Measurements from ENCODE around the gene TMEM120B.

TMEM120B gene

DNA sequence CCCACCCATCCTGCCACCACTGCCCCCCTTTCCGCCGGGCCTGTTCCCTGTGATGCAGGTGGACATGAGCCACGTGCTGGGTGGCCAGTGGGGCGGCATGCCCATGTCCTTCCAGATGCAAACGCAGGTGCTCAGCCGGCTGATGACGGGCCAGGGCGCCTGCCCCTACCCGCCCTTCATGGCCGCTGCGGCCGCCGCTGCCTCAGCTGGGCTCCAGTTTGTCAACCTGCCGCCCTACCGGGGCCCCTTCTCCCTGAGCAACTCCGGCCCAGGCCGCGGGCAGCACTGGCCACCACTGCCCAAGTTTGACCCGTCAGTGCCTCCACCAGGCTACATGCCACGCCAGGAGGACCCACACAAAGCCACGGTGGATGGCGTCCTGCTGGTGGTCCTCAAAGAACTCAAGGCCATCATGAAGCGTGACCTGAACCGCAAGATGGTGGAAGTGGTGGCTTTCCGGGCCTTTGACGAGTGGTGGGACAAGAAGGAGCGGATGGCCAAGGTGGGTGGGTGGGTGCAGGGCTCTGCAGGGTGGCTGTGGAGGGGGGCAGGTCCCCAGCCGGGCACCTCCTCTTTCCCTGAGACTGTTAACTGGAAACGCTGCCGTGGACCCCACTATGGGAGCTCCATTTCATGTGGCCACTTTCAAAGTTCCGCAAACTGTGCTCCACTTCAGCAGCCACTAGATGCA is 102.0 kb downstream of the TMEM120B start:
- no peak for DNase-seq (ENCODE audit: low spot score in 2 of 2)

DNA sequence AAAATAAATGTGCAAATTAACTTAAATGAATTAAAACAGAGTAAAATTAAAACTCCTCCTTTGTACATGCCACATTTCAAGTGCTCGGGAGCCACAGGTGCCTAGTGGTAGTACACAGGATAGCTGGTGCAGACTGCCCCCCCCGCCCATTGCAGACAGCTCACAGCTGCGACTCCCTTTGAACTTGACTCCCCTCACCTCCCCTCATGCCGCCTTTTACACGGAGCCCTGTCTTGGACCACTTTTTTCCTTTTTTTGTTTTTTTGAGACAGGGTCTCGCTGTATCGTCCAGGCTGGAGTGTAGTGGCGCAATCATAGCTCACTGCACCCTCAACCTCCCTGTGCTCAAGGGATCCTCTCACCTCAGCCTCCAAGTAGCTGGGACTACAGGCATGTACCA is 102.7 kb downstream of the TMEM120B start:
- in situ Hi-C loops (cut with MboI; ENCODE audit: low sequenced_read_pairs) = no loop called here
- Histone ChIP-seq H3K9me3 (no peaks in the 10 kb centered on the region), H3K27me3 (ENCODE audit: low read depth) (no peaks in the 10 kb centered on the region), H3K4me1 (peaks cover 10% of the 10 kb centered on the region; the same call in 1 of the 2 replicates), H3K36me3 (replicated peaks) (peaks cover 73% of the 10 kb centered on the region), H3K4me3 (no peak overlapping the region)
- DNase-seq (ENCODE audit: low spot score in 2 of 2) = no peak

More for the DNA sequence above, 102.0 kb downstream of the TMEM120B start:
- in situ Hi-C loops (cut with MboI; ENCODE audit: low sequenced_read_pairs) = no loop called here
- Histone ChIP-seq H3K4me1 (peaks cover 10% of the 10 kb centered on the region; the same call in 1 of the 2 replicates), H3K4me3 (no peak overlapping the region), H3K9me3 (no peaks in the 10 kb centered on the region), H3K27me3 (ENCODE audit: low read depth) (no peaks in the 10 kb centered on the region), H3K36me3 (replicated peaks) (peaks cover 73% of the 10 kb centered on the region)

DNA sequence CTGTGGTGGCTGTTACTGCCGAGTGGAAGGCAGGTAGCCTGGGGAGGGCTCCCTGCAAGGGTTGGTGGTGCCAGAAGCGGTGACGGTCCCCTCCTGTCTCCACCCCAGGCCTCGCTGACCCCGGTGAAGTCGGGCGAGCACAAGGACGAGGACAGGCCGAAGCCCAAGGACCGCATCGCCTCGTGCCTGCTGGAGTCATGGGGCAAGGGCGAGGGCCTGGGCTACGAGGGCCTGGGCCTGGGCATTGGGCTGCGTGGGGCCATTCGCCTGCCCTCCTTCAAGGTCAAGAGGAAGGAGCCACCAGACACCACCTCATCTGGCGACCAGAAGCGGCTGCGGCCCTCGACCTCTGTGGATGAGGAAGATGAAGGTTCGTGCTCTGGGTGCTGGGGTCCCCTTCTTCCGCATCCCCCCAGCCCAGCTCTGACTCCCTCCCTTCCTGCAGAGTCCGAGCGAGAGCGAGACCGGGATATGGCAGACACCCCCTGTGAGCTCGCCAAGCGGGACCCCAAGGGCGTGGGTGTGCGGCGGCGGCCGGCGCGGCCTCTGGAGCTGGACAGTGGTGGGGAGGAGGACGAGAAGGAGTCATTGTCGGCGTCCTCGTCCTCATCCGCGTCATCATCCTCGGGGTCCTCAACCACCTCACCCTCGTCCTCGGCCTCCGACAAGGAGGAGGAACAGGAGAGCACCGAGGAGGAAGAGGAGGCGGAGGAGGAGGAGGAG is 104.5 kb downstream of the TMEM120B start:
- no peaks in the 10 kb centered on the region for H3K4me1 ChIP-seq
- no peak for DNase-seq (ENCODE audit: low spot score in 2 of 2)
- no peaks in the 10 kb centered on the region for H3K27me3 ChIP-seq (ENCODE audit: low read depth)
- peaks cover 75% of the 10 kb centered on the region for H3K36me3 ChIP-seq (replicated peaks)
- no peaks in the 10 kb centered on the region for H3K9me3 ChIP-seq
- H3K4me3 ChIP-seq = no peak overlapping the region
- in situ Hi-C loops (cut with MboI; ENCODE audit: low sequenced_read_pairs) = no loop called here

DNA sequence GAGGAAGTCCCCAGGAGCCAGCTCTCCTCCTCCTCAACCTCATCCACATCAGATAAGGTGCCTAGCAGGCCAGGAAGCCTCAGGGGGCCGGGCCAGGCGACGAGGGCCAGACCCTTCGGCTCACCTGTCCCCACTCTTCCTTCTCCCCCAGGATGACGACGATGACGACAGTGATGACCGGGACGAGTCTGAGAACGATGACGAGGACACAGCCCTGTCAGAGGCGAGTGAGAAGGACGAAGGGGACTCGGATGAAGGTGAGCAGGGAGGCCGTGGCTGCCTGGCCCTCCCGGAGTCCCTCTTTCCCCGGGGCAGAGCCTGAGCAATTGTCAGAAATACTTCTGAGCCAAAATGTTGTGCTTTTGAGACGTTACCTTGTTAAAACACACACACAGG is 105.1 kb downstream of the TMEM120B start:
- H3K36me3 ChIP-seq (replicated peaks) = peaks cover 80% of the 10 kb centered on the region
- in situ Hi-C loops (cut with MboI; ENCODE audit: low sequenced_read_pairs) = no loop called here
- no peak overlapping the region for H3K4me3 ChIP-seq
- no peak for DNase-seq (ENCODE audit: low spot score in 2 of 2)
- no peaks in the 10 kb centered on the region for H3K9me3 ChIP-seq
- no peaks in the 10 kb centered on the region for H3K4me1 ChIP-seq
- H3K27me3 ChIP-seq (ENCODE audit: low read depth) = no peaks in the 10 kb centered on the region

DNA sequence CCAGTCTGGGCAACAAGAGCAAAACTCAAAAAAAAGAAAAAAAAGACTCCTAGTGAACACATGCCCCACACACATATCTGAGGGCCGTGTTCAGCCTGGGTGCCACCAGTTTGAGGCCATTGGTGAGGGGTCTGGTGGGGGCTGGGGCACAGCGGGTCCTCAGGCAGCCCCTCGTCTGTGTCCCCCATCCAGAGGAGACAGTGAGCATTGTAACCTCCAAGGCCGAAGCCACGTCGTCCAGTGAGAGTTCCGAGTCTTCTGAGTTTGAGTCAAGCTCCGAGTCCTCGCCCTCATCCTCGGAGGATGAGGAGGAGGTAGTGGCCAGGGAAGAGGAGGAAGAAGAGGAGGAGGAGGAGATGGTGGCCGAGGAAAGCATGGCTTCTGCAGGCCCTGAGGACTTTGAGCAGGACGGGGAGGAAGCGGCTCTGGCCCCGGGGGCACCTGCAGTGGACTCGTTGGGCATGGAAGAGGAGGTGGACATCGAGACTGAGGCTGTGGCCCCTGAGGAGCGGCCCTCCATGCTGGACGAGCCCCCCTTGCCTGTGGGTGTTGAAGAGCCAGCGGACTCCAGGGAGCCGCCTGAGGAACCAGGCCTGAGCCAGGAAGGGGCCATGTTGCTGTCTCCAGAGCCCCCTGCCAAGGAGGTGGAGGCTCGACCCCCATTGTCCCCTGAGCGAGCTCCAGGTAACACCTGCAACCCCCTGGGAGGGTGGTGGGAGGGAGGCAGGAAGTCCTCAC is 106.8 kb downstream of the TMEM120B start:
- in situ Hi-C loops (cut with MboI; ENCODE audit: low sequenced_read_pairs) = no loop called here
- Histone ChIP-seq H3K4me3 (no peak overlapping the region), H3K9me3 (no peaks in the 10 kb centered on the region), H3K4me1 (no peaks in the 10 kb centered on the region), H3K27me3 (ENCODE audit: low read depth) (no peaks in the 10 kb centered on the region), H3K36me3 (replicated peaks) (peaks cover 84% of the 10 kb centered on the region)
- no peak for DNase-seq (ENCODE audit: low spot score in 2 of 2)

DNA sequence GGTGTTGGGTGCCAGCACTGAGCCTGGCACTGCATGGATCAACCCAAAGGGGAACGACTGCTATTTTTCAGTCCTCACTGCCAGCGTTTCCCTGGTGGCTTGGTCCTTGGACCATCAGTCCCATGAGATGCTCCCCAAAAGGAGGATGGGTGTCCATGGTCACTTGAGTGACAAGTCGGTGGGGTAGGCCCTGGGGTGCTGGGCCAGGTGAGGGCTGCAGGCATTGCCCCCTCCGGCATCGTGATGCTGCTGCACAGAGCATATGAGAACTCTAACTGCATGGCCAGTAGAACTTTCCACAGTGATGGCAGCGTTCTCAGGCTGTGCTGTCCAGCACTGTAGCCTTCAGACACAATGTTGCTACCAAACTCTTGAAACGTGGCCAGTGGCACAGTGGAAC is 107.5 kb downstream of the TMEM120B start:
- Histone ChIP-seq H3K4me1 (no peaks in the 10 kb centered on the region), H3K4me3 (no peak overlapping the region), H3K36me3 (replicated peaks) (peaks cover 77% of the 10 kb centered on the region), H3K27me3 (ENCODE audit: low read depth) (no peaks in the 10 kb centered on the region), H3K9me3 (no peaks in the 10 kb centered on the region)
- in situ Hi-C loops (cut with MboI; ENCODE audit: low sequenced_read_pairs) = no loop called here
- no peak for DNase-seq (ENCODE audit: low spot score in 2 of 2)

DNA sequence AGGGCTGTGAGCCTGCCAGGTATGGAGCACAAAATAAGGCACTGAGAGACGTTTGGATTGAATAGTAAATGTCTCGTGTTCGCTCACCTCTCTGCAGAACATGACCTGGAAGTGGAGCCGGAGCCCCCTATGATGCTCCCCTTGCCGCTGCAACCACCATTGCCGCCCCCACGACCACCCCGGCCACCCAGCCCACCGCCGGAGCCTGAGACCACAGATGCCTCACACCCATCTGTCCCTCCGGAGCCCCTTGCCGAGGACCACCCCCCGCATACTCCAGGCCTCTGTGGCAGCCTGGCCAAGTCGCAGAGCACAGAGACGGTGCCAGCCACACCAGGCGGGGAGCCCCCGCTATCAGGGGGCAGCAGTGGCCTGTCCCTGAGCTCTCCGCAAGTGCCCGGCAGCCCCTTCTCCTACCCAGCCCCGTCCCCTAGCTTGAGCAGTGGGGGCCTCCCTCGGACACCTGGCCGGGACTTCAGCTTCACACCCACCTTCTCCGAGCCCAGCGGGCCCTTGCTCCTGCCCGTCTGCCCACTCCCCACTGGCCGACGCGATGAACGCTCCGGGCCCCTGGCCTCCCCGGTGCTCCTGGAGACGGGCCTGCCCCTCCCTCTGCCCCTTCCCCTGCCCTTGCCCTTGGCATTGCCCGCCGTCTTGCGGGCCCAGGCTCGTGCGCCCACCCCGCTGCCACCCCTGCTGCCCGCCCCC is 110.0 kb downstream of the TMEM120B start:
- no peak for DNase-seq (ENCODE audit: low spot score in 2 of 2)
- Histone ChIP-seq H3K27me3 (ENCODE audit: low read depth) (no peaks in the 10 kb centered on the region), H3K4me1 (no peaks in the 10 kb centered on the region), H3K9me3 (no peaks in the 10 kb centered on the region), H3K36me3 (replicated peaks) (peaks cover 71% of the 10 kb centered on the region), H3K4me3 (no peak overlapping the region)
- in situ Hi-C loops (cut with MboI; ENCODE audit: low sequenced_read_pairs) = no loop called here

DNA sequence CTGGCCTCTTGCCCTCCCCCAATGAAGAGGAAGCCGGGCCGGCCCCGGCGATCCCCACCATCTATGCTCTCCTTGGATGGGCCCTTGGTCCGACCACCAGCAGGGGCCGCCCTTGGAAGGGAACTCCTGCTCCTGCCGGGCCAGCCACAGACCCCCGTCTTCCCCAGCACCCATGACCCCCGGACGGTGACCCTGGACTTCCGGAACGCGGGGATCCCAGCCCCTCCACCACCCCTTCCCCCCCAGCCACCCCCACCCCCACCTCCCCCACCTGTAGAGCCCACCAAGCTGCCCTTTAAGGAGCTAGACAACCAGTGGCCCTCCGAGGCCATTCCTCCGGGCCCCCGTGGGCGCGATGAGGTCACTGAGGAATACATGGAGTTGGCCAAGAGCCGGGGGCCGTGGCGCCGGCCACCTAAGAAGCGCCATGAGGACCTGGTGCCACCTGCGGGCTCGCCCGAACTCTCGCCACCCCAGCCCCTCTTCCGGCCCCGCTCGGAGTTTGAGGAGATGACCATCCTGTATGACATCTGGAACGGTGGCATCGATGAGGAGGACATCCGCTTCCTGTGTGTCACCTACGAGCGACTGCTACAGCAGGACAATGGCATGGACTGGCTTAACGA is 110.7 kb downstream of the TMEM120B start:
- no peak overlapping the region for H3K4me3 ChIP-seq
- H3K4me1 ChIP-seq = no peaks in the 10 kb centered on the region
- H3K9me3 ChIP-seq = no peaks in the 10 kb centered on the region
- H3K36me3 ChIP-seq (replicated peaks) = peaks cover 71% of the 10 kb centered on the region
- in situ Hi-C loops (cut with MboI; ENCODE audit: low sequenced_read_pairs) = no loop called here
- DNase-seq (ENCODE audit: low spot score in 2 of 2) = no peak
- no peaks in the 10 kb centered on the region for H3K27me3 ChIP-seq (ENCODE audit: low read depth)

DNA sequence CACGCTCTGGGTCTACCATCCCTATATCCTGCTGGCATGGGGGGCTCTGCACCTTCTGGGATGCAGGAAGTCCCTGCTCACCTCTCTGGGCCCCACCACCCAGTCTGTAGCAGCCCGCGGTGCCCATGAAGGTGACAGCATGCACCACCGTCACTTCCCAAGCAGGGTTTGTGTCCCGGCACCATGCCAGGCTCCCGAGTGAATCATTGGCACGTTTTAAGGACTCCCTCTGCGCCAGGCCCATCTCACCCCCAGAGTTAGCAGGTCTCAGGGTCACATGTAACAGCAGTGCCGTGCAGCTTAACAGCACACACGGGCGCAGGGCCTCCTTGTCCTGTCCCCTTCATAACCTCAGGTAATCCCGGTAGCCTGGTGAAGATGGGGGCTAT is 111.2 kb downstream of the TMEM120B start:
- Histone ChIP-seq H3K9me3 (no peaks in the 10 kb centered on the region), H3K4me3 (no peak overlapping the region), H3K4me1 (no peaks in the 10 kb centered on the region), H3K27me3 (ENCODE audit: low read depth) (no peaks in the 10 kb centered on the region), H3K36me3 (replicated peaks) (peaks cover 73% of the 10 kb centered on the region)
- in situ Hi-C loops (cut with MboI; ENCODE audit: low sequenced_read_pairs) = no loop called here
- DNase-seq (ENCODE audit: low spot score in 2 of 2) = no peak

DNA sequence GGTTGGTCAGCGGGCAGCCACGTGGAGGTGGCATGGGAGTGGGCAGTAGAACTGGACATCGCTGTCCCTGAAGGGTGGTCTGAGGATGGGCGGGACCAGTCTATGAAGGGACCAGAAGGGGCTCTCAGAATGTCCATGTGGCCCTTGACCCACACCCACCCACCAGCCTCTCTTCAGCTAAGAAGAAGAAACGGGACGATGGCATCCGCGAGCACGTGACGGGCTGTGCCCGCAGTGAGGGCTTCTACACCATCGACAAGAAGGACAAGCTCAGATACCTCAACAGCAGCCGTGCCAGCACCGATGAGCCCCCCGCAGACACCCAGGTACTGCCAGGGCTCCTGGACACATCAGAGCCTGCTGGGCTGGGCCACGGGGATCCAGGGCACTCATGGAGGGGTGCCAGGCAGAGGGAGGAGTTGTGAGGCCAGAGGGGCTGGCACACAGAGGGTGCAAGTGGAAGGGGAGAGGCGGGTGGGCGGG is 112.5 kb downstream of the TMEM120B start:
- no peaks in the 10 kb centered on the region for H3K27me3 ChIP-seq (ENCODE audit: low read depth)
- peaks cover 5% of the 10 kb centered on the region for H3K4me1 ChIP-seq
- H3K9me3 ChIP-seq = no peaks in the 10 kb centered on the region
- no peak for DNase-seq (ENCODE audit: low spot score in 2 of 2)
- in situ Hi-C loops (cut with MboI; ENCODE audit: low sequenced_read_pairs) = no loop called here
- no peak overlapping the region for H3K4me3 ChIP-seq
- peaks cover 64% of the 10 kb centered on the region for H3K36me3 ChIP-seq (replicated peaks)

DNA sequence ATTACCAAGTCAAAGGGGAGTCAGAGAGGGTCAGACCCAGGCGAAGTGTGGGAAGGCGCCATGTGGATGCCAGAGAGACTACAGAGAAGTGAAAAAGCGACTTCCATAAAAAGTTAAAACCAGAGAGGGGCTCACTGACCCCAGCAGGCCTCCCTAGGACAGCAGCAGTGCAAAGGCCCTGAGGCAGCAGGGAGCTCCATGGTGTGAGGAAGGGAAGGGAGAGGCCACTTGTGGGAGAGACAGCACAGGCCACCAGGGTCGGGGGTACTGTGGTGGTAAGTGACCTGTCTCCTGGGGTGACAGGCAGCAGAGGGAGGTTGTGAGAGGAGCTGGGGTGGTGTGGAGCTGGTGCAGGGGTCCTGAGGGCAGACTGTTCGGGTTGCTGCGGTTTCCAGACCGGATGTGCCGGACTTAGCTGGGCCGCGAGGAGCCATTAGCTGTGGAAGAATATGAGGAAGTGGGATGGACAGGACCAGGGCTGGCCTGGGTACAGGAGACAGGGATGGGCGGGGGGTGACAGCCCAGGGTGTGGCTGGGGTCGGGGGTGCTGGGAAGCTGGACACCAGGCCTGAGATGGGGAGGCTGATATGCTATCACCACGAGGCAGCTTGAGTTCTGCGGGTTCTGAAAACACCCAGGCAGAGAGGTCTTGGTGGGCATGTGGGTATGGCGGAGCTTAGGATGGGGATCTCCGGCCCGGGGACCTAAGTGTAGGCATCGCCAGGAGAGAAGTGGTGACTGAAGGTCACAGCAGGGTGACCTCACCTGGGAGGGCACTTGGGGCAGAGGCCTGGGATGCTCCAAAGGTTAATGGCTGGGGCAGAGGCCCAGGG is 114.0 kb downstream of the TMEM120B start:
- H3K36me3 ChIP-seq (replicated peaks) = peaks cover 60% of the 10 kb centered on the region
- in situ Hi-C loops (cut with MboI; ENCODE audit: low sequenced_read_pairs) = no loop called here
- no peaks in the 10 kb centered on the region for H3K27me3 ChIP-seq (ENCODE audit: low read depth)
- H3K4me1 ChIP-seq = peaks cover 5% of the 10 kb centered on the region
- no peak overlapping the region for H3K4me3 ChIP-seq
- H3K9me3 ChIP-seq = no peaks in the 10 kb centered on the region
- DNase-seq (ENCODE audit: low spot score in 2 of 2) = no peak

DNA sequence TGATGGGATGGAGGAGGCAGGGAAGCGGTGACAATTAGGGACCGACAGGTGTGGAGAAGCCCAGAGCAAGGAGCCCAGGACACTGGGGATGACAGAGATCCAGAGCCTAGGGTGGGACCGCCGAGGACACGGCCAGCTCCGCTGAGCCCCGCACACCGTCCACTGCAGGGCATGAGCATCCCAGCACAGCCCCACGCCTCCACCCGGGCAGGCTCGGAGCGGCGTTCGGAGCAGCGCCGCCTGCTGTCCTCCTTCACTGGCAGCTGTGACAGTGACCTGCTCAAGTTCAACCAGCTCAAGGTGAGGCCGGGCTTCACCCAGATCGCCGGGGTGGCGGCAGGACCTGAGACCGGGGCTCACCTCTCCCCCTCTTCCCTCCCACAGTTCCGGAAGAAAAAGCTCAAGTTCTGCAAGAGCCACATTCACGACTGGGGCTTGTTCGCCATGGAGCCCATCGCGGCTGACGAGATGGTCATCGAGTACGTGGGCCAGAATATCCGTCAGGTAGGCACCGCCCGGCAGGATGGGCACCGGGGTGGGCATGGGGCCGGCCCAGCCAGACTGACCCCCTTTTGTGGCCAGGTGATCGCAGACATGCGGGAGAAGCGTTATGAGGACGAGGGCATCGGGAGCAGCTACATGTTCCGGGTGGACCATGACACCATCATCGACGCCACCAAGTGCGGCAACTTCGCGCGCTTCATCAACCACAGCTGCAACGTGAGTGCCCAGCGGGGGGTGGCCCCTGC is 115.0 kb downstream of the TMEM120B start:
- in situ Hi-C loops (cut with MboI; ENCODE audit: low sequenced_read_pairs) = no loop called here
- Histone ChIP-seq H3K36me3 (replicated peaks) (peaks cover 53% of the 10 kb centered on the region), H3K9me3 (no peaks in the 10 kb centered on the region)

More for the DNA sequence above, 115.0 kb downstream of the TMEM120B start:
- no peak overlapping the region for H3K4me3 ChIP-seq
- no peaks in the 10 kb centered on the region for H3K27me3 ChIP-seq (ENCODE audit: low read depth)
- DNase-seq (ENCODE audit: low spot score in 2 of 2) = no peak
- H3K4me1 ChIP-seq = peaks cover 5% of the 10 kb centered on the region
